Measurements from ENCODE around the gene RAD21L1.

RAD21L1 gene

GRCh38 chr20:1198751-1199150 lies 27.1 kb upstream of the RAD21L1 start:
- no peaks in the 10 kb centered on the region for H3K36me3 ChIP-seq (replicated peaks in 1 of 2; ENCODE audit: control insufficient read depth in 2 of 2, insufficient read depth in 2 of 2, low read length in 2 of 2)
- no peak overlapping the region for H3K27ac ChIP-seq (replicated peaks; ENCODE audit: low read length)
- peaks cover 0 to 9% (median 0%) of the 10 kb centered on the region in 3 experiments for H3K27me3 ChIP-seq (ENCODE audit: control insufficient read depth in 3 of 3, insufficient read depth in 3 of 3, low read depth in 1 of 3, low read length in 3 of 3)
- H3K79me1 ChIP-seq (ENCODE audit: low read depth, low read length) = no peaks in the 10 kb centered on the region
- H3K14ac ChIP-seq (ENCODE audit: low read length) = no peak overlapping the region
- H2BK15ac ChIP-seq (ENCODE audit: low read length) = no peak overlapping the region
- no peaks in the 10 kb centered on the region for H3K4me1 ChIP-seq (ENCODE audit: control insufficient read depth in 2 of 2, insufficient read depth in 1 of 2, low read depth in 1 of 2, low read length in 2 of 2)
- no peak overlapping the region for H2BK12ac ChIP-seq (ENCODE audit: low read length)
- H2AFZ ChIP-seq (ENCODE audit: low read length) = no peak overlapping the region
- no peak overlapping the region for H3K4me3 ChIP-seq (ENCODE audit: low read length in 2 of 2)
- no peak overlapping the region for H4K91ac ChIP-seq (ENCODE audit: low read depth, low read length, poor library complexity)
- H3K23ac ChIP-seq (ENCODE audit: low read depth, low read length, poor library complexity) = no peak overlapping the region
- H2BK120ac ChIP-seq (ENCODE audit: low read depth, low read length) = no peak overlapping the region
- DNase-seq (ENCODE audit: low spot score) = no peak
- H3K18ac ChIP-seq (ENCODE audit: low read length) = no peak overlapping the region
- H3K4me2 ChIP-seq (ENCODE audit: insufficient read depth, low read length, poor library complexity, severe bottlenecking) = no peak overlapping the region
- H3K4ac ChIP-seq (ENCODE audit: low read length) = no peak overlapping the region
- H4K8ac ChIP-seq (ENCODE audit: low read depth, low read length) = no peak overlapping the region
- no peak overlapping the region for H2AK5ac ChIP-seq (ENCODE audit: low read depth, low read length)
- no CpG with 5 or more reads among the region's 5 CpGs for WGBS, 2 donors (ENCODE audit: extremely low coverage in 2 of 2, insufficient read length in 2 of 2, insufficient replicate concordance in 1 of 2)
- no peak overlapping the region for H3K9ac ChIP-seq (ENCODE audit: low read depth, low read length, poor library complexity)
- H3K9me3 ChIP-seq (replicated peaks in 1 of 2; ENCODE audit: control insufficient read depth in 2 of 2, insufficient read depth in 1 of 2, low read depth in 1 of 2, low read length in 2 of 2) = no peaks in the 10 kb centered on the region
- H2BK5ac ChIP-seq (ENCODE audit: low read length) = no peak overlapping the region

- H2AFZ ChIP-seq (ENCODE audit: low read length) = no peak overlapping the region
- no peak overlapping the region for H3K4ac ChIP-seq (ENCODE audit: low read length)
- H3K14ac ChIP-seq (ENCODE audit: low read length) = no peak overlapping the region
- no peak overlapping the region for H2BK120ac ChIP-seq (ENCODE audit: low read depth, low read length)
- H2BK15ac ChIP-seq (ENCODE audit: low read length) = no peak overlapping the region
- H4K8ac ChIP-seq (ENCODE audit: low read depth, low read length) = no peak overlapping the region
- no peak overlapping the region for H3K4me3 ChIP-seq (ENCODE audit: low read length in 2 of 2)
- H3K18ac ChIP-seq (ENCODE audit: low read length) = no peak overlapping the region
- no peak overlapping the region for H3K4me2 ChIP-seq (ENCODE audit: insufficient read depth, low read length, poor library complexity, severe bottlenecking)
- H3K79me1 ChIP-seq (ENCODE audit: low read depth, low read length) = no peaks in the 10 kb centered on the region
- no peak for DNase-seq (ENCODE audit: low spot score)
- no peak overlapping the region for H2AK5ac ChIP-seq (ENCODE audit: low read depth, low read length)
- peaks cover 0 to 9% (median 0%) of the 10 kb centered on the region in 3 experiments for H3K27me3 ChIP-seq (ENCODE audit: control insufficient read depth in 3 of 3, insufficient read depth in 3 of 3, low read depth in 1 of 3, low read length in 3 of 3)
- no CpG with 5 or more reads among the region's 7 CpGs for WGBS, 2 donors (ENCODE audit: extremely low coverage in 2 of 2, insufficient read length in 2 of 2, insufficient replicate concordance in 1 of 2)
- no peak overlapping the region for H3K9ac ChIP-seq (ENCODE audit: low read depth, low read length, poor library complexity)
- no peak overlapping the region for H4K91ac ChIP-seq (ENCODE audit: low read depth, low read length, poor library complexity)
- no peaks in the 10 kb centered on the region for H3K9me3 ChIP-seq (replicated peaks in 1 of 2; ENCODE audit: control insufficient read depth in 2 of 2, insufficient read depth in 1 of 2, low read depth in 1 of 2, low read length in 2 of 2)
- no peaks in the 10 kb centered on the region for H3K4me1 ChIP-seq (ENCODE audit: control insufficient read depth in 2 of 2, insufficient read depth in 1 of 2, low read depth in 1 of 2, low read length in 2 of 2)
- no peak overlapping the region for H3K27ac ChIP-seq (replicated peaks; ENCODE audit: low read length)
- no peaks in the 10 kb centered on the region for H3K36me3 ChIP-seq (replicated peaks in 1 of 2; ENCODE audit: control insufficient read depth in 2 of 2, insufficient read depth in 2 of 2, low read length in 2 of 2)
- H2BK12ac ChIP-seq (ENCODE audit: low read length) = no peak overlapping the region
- H3K23ac ChIP-seq (ENCODE audit: low read depth, low read length, poor library complexity) = no peak overlapping the region
- H2BK5ac ChIP-seq (ENCODE audit: low read length) = no peak overlapping the region
Measured at GRCh38 chr20:1199212-1199873, 26.5 kb upstream of the RAD21L1 start.

DNA sequence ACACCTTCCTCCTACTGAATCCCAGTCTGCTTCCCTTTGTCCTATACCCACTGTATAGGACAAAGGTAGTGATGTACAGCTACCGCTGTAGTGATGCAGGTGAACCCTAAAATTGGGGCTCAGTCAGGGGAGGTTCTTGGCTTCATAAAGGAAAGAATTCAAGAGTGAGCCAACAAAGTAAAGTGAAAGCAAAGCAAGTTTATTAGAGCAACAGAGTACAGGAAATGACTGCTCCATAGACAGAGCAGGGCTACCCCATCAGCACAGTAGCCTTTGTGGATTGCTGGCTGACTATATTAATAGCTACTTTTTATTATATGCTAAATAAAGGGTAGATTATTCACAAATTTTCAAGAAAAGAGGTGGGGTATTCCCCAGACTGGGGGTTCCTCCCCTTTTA lies 25.9 kb upstream of the RAD21L1 start:
- H3K4me1 ChIP-seq (ENCODE audit: control insufficient read depth in 2 of 2, insufficient read depth in 1 of 2, low read depth in 1 of 2, low read length in 2 of 2) = no peaks in the 10 kb centered on the region
- H3K14ac ChIP-seq (ENCODE audit: low read length) = no peak overlapping the region
- no peak overlapping the region for H2AK5ac ChIP-seq (ENCODE audit: low read depth, low read length)
- no CpG with 5 or more reads among the region's 1 CpG for WGBS, 2 donors (ENCODE audit: extremely low coverage in 2 of 2, insufficient read length in 2 of 2, insufficient replicate concordance in 1 of 2)
- H3K4me2 ChIP-seq (ENCODE audit: insufficient read depth, low read length, poor library complexity, severe bottlenecking) = no peak overlapping the region
- H3K9ac ChIP-seq (ENCODE audit: low read depth, low read length, poor library complexity) = no peak overlapping the region
- no peak overlapping the region for H3K4ac ChIP-seq (ENCODE audit: low read length)
- H4K8ac ChIP-seq (ENCODE audit: low read depth, low read length) = no peak overlapping the region
- no peaks in the 10 kb centered on the region for H3K9me3 ChIP-seq (replicated peaks in 1 of 2; ENCODE audit: control insufficient read depth in 2 of 2, insufficient read depth in 1 of 2, low read depth in 1 of 2, low read length in 2 of 2)
- no peak overlapping the region for H2AFZ ChIP-seq (ENCODE audit: low read length)
- H3K4me3 ChIP-seq (ENCODE audit: low read length in 2 of 2) = no peak overlapping the region
- no peak overlapping the region for H2BK5ac ChIP-seq (ENCODE audit: low read length)
- H3K18ac ChIP-seq (ENCODE audit: low read length) = no peak overlapping the region
- H3K27ac ChIP-seq (replicated peaks; ENCODE audit: low read length) = no peak overlapping the region
- H4K91ac ChIP-seq (ENCODE audit: low read depth, low read length, poor library complexity) = no peak overlapping the region
- no peaks in the 10 kb centered on the region for H3K79me1 ChIP-seq (ENCODE audit: low read depth, low read length)
- H3K23ac ChIP-seq (ENCODE audit: low read depth, low read length, poor library complexity) = no peak overlapping the region
- no peak overlapping the region for H2BK15ac ChIP-seq (ENCODE audit: low read length)
- H2BK120ac ChIP-seq (ENCODE audit: low read depth, low read length) = no peak overlapping the region
- H2BK12ac ChIP-seq (ENCODE audit: low read length) = no peak overlapping the region
- DNase-seq (ENCODE audit: low spot score) = no peak
- no peaks in the 10 kb centered on the region for H3K36me3 ChIP-seq (replicated peaks in 1 of 2; ENCODE audit: control insufficient read depth in 2 of 2, insufficient read depth in 2 of 2, low read length in 2 of 2)
- peaks cover 0 to 9% (median 0%) of the 10 kb centered on the region in 3 experiments for H3K27me3 ChIP-seq (ENCODE audit: control insufficient read depth in 3 of 3, insufficient read depth in 3 of 3, low read depth in 1 of 3, low read length in 3 of 3)

GRCh38 chr20:1202762-1203504 lies 22.9 kb upstream of the RAD21L1 start, which contains the start of gene C20orf202:
Gene C20orf202, plus strand, starts transcription at chr20:1203454. Its CDS starts 132 bp downstream, at chr20:1203586.
- no peak within 1 kb of the TSS for H3K27ac ChIP-seq (replicated peaks; ENCODE audit: low read length)
- H3K4ac ChIP-seq (ENCODE audit: low read length) = no peak within 1 kb of the TSS
- no peak within 1 kb of the TSS for H2BK5ac ChIP-seq (ENCODE audit: low read length)
- peaks cover 0 to 14% (median 0%) of the 10 kb centered on the region in 3 experiments for H3K27me3 ChIP-seq (ENCODE audit: control insufficient read depth in 3 of 3, insufficient read depth in 3 of 3, low read depth in 1 of 3, low read length in 3 of 3)
- no peak within 1 kb of the TSS for H2AFZ ChIP-seq (ENCODE audit: low read length)
- no peak within 1 kb of the TSS for H2AK5ac ChIP-seq (ENCODE audit: low read depth, low read length)
- H2BK15ac ChIP-seq (ENCODE audit: low read length) = no peak within 1 kb of the TSS
- no peak within 1 kb of the TSS for H3K4me3 ChIP-seq (ENCODE audit: low read length in 2 of 2)
- no peak within 1 kb of the TSS for H3K14ac ChIP-seq (ENCODE audit: low read length)
- H3K4me1 ChIP-seq (ENCODE audit: control insufficient read depth in 2 of 2, insufficient read depth in 1 of 2, low read depth in 1 of 2, low read length in 2 of 2) = no peaks in the 10 kb centered on the region
- no peak for DNase-seq (ENCODE audit: low spot score)
- H2BK12ac ChIP-seq (ENCODE audit: low read length) = no peak within 1 kb of the TSS
- no peaks in the 10 kb centered on the region for H3K36me3 ChIP-seq (replicated peaks in 1 of 2; ENCODE audit: control insufficient read depth in 2 of 2, insufficient read depth in 2 of 2, low read length in 2 of 2)
- no peaks in the 10 kb centered on the region for H3K9me3 ChIP-seq (replicated peaks in 1 of 2; ENCODE audit: control insufficient read depth in 2 of 2, insufficient read depth in 1 of 2, low read depth in 1 of 2, low read length in 2 of 2)
- no peak within 1 kb of the TSS for H2BK120ac ChIP-seq (ENCODE audit: low read depth, low read length)
- H4K91ac ChIP-seq (ENCODE audit: low read depth, low read length, poor library complexity) = no peak within 1 kb of the TSS
- no peak within 1 kb of the TSS for H3K9ac ChIP-seq (ENCODE audit: low read depth, low read length, poor library complexity)
- H3K18ac ChIP-seq (ENCODE audit: low read length) = no peak within 1 kb of the TSS
- WGBS, 2 donors (ENCODE audit: extremely low coverage in 2 of 2, insufficient read length in 2 of 2, insufficient replicate concordance in 1 of 2) = no CpG with 5 or more reads among the region's 5 CpGs
- no peak within 1 kb of the TSS for H4K8ac ChIP-seq (ENCODE audit: low read depth, low read length)
- no peak within 1 kb of the TSS for H3K23ac ChIP-seq (ENCODE audit: low read depth, low read length, poor library complexity)
- H3K4me2 ChIP-seq (ENCODE audit: insufficient read depth, low read length, poor library complexity, severe bottlenecking) = no peak within 1 kb of the TSS
- no peaks in the 10 kb centered on the region for H3K79me1 ChIP-seq (ENCODE audit: low read depth, low read length)

Measured in neuronal stem cell (in vitro differentiated cells).